Measurements from ENCODE around the gene UXT.
"Not testable (repeated sequence)": the region's sequence is repeated elsewhere in the genome, so short reads cannot be mapped to it uniquely, and the experiment has no call there.

UXT gene, protein sequence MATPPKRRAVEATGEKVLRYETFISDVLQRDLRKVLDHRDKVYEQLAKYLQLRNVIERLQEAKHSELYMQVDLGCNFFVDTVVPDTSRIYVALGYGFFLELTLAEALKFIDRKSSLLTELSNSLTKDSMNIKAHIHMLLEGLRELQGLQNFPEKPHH

DNA sequence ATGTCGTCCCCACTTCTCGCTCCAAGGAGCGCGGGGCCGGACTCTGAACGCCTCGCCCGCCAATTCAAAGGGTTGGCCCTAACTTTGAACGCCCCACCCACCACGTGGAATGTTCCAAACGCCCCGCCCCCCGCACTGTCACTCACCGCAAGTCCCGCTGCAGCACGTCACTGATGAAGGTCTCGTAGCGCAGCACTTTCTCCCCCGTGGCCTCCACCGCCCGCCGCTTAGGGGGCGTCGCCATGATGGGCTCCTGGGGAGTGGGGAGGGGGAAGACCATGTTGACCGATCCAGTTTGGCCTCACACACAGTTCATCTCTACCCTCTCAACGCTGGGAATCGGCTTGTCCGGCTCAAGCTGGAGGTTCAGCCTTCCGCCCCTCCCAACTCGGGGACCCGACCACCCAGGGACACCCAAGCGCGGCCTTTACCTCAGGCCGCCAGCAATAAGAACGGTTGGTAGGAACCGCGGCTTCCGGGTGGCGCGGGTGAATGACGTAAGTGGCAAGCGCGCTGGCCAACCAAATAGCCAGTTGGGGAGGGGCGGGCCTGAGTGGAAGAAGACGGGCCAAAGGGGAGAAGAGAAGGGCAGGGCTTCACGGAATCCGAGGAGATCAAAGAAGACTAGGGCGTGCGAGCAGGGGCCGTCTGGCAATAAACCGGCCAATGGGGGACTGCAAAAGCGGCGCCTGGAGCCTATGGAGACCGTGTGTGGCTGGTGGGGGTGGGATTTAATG, at the start of gene UXT:
UXT (minus strand) TSS at position 497 of the 737 bp plus-strand sequence; CDS start at position 244, 253 bp downstream.
- Histone ChIP-seq H3K4me3 (peak within 1 kb of the TSS; percentile 80), H3K4me1 (peaks cover 7% of the 10 kb centered on the region), H3K27me3 (ENCODE audit: low read depth) (no peaks in the 10 kb centered on the region), H3K36me3 (replicated peaks) (peaks cover 28% of the 10 kb centered on the region), H3K9me3 (no peaks in the 10 kb centered on the region)
- peak; percentile 97 to 99 for DNase-seq (ENCODE audit: low spot score in 2 of 2)
- in situ Hi-C loops (cut with MboI; ENCODE audit: low sequenced_read_pairs): loop anchor here (10.0 kb wide), 1 partner anchor 444 kb away; the partner anchor contains the start of gene CDK16

DNA sequence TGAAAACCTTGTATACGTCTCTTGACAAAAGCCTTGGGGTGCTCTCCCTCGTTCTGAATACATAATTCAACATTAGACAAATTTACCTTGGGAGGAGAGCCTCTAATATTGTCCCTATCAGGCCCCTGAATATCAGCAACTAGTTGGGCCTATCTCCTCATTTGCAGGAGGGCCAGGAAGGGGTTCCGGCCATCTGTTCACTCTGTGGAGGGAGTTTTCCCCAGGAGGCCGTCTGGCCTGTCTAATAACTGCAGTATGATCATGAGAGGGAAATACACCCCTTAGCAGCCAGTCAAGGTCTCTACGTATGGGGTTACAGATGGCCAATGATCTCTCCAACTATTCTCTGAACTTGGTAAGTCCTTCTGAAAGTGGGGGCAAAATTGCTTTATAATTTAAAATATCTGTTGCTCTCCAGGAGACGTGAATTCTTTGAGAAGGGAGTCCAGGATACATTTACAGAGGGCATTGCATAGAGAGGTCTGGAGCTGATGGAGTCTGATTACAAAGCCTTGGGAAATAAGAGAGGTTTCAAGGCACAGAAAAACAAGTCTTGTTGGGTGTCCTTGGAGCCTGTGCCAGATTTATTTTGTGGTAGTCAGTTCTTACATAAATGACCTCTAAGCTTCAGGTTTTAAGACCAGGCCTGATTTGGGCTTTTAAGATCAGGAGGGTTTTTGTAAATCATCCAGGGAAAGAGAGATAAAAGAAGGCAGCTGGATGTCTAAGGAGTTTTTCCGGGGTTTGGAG, 48.2 kb upstream of the UXT start:
- Histone ChIP-seq H3K4me1 (peaks cover 10% of the 10 kb centered on the region), H3K27me3 (ENCODE audit: low read depth) (peaks cover 3% of the 10 kb centered on the region; the same call in 1 of the 2 replicates), H3K9me3 (no peaks in the 10 kb centered on the region), H3K36me3 (replicated peaks) (no peaks in the 10 kb centered on the region), H3K4me3 (no peak overlapping the region)
- DNase-seq (ENCODE audit: low spot score in 2 of 2): no peak
- in situ Hi-C loops (cut with MboI; ENCODE audit: low sequenced_read_pairs): no loop called here

DNA sequence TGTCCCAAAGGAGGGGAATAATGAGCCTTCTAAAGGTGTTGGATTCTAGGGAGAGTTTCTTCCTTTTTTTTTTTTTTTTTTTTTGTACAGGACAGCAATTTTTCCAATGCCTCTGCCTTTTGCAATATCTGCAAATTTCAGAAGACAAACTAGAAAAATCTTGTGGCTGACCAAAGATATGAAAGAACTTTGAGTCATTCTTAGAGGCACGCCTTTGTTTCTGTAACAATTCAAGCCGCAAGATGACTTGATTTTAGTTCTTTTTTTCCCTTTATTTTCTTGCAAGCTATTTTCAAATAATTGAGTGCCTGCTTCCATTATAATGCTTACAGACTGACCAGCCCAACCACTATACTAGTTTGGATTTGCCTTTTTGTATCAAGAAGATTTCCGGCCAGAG, 47.6 kb upstream of the UXT start:
- peaks cover 10% of the 10 kb centered on the region for H3K4me1 ChIP-seq
- no peaks in the 10 kb centered on the region for H3K9me3 ChIP-seq
- DNase-seq (ENCODE audit: low spot score in 2 of 2): peak in 1 of 2 experiments; percentile 58
- H3K27me3 ChIP-seq (ENCODE audit: low read depth): peaks cover 5% of the 10 kb centered on the region; the same call in 1 of the 2 replicates
- in situ Hi-C loops (cut with MboI; ENCODE audit: low sequenced_read_pairs): no loop called here
- H3K4me3 ChIP-seq: no peak overlapping the region
- H3K36me3 ChIP-seq (replicated peaks): no peaks in the 10 kb centered on the region

DNA sequence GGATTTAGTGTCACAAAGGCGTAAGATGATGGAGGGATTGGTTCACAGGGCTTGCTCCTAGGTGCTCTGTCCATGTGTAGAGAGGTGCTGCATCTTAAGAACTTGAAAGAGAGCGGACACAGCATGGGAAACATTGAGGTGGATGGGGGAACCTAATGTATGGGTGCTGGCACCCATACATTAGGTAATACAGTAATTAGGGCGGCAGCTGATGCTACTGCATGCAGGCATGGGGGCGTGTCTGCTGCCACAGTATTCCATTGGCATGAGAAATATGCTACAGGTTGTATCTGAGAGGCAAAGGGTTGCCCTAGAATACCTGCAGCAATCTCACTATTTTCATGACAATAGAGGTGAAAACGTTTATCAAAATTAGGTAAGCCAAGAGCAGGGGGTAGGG, 45.8 kb upstream of the UXT start:
- Histone ChIP-seq H3K9me3 (no peaks in the 10 kb centered on the region), H3K36me3 (replicated peaks) (no peaks in the 10 kb centered on the region), H3K4me1 (peaks cover 10% of the 10 kb centered on the region), H3K4me3 (no peak overlapping the region), H3K27me3 (ENCODE audit: low read depth) (peaks cover 5% of the 10 kb centered on the region; the same call in 1 of the 2 replicates)
- DNase-seq (ENCODE audit: low spot score in 2 of 2): no peak
- in situ Hi-C loops (cut with MboI; ENCODE audit: low sequenced_read_pairs): no loop called here

DNA sequence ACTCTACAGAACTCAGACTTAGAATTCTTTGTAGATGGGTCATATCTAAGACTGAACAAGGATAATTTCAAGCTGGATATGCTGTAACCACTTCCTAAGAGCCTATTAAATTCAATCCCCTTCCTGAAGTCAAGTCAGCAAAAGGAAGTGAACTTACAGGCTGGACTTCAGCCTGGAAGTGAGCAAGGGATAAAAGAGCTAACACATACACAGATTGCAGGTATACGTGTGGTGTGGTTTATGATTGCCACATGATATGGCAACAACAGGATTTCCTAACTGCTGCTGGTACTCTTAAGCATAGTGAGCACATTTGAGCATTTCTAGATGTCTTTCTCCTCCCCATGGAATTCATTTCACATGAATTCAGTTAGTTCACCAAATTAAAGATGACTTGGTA, 38.2 kb upstream of the UXT start:
- no peak for DNase-seq (ENCODE audit: low spot score in 2 of 2)
- H3K4me1 ChIP-seq: no peaks in the 10 kb centered on the region
- peaks cover 9% of the 10 kb centered on the region; the same call in 1 of the 2 replicates for H3K27me3 ChIP-seq (ENCODE audit: low read depth)
- H3K36me3 ChIP-seq (replicated peaks): no peaks in the 10 kb centered on the region
- H3K9me3 ChIP-seq: no peaks in the 10 kb centered on the region
- in situ Hi-C loops (cut with MboI; ENCODE audit: low sequenced_read_pairs): no loop called here
- H3K4me3 ChIP-seq: no peak overlapping the region

DNA sequence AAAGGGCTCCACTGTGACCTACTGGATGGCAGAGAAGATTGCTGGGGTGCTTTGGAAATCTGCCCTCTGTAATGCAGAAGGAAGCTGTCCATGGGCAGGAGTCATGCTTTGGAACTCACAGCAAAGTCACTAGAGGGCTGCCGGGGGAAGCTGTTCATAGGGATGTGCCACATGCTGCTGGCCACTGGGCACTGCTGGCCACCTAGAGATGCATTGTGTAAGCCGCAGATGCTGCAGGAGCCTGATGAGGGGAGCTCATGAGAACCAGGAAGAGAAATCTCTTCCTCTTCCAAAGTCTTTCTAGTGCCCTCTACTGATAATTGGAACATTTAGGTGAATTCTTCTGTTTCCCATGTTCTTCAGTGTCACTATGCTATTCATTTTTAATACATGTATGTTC, 31.2 kb upstream of the UXT start:
- no peak for DNase-seq (ENCODE audit: low spot score in 2 of 2)
- no peaks in the 10 kb centered on the region for H3K9me3 ChIP-seq
- no peak overlapping the region for H3K4me3 ChIP-seq
- H3K4me1 ChIP-seq: no peaks in the 10 kb centered on the region
- in situ Hi-C loops (cut with MboI; ENCODE audit: low sequenced_read_pairs): no loop called here
- H3K27me3 ChIP-seq (ENCODE audit: low read depth): peaks cover 7% of the 10 kb centered on the region; the same call in 1 of the 2 replicates
- H3K36me3 ChIP-seq (replicated peaks): no peaks in the 10 kb centered on the region

DNA sequence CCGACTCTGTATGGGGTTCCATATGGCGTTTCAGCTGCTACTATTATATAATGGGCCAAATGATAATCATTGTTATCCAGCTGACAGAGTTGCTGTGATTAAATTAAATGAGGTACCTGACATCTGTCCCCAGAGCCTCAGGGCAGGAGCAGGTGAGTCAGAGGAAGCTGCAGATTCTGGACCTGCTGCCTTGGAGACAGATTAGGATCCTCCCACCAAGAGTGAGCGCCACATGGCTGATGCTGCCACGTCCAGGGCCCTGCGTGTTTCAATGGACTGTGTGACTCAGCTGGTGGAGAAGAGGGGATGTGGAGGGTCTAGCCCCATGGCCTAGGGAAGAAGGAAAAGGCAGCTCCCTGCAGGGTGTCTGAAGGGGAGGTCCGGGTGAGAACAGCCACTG, 28.3 kb upstream of the UXT start:
- no peak for DNase-seq (ENCODE audit: low spot score in 2 of 2)
- Histone ChIP-seq H3K36me3 (replicated peaks) (no peaks in the 10 kb centered on the region), H3K9me3 (no peaks in the 10 kb centered on the region), H3K27me3 (ENCODE audit: low read depth) (0 out of 2 replicates have a peak, but pooled peaks cover 3% of the 10 kb centered on the region), H3K4me1 (no peaks in the 10 kb centered on the region), H3K4me3 (no peak overlapping the region)
- in situ Hi-C loops (cut with MboI; ENCODE audit: low sequenced_read_pairs): no loop called here

DNA sequence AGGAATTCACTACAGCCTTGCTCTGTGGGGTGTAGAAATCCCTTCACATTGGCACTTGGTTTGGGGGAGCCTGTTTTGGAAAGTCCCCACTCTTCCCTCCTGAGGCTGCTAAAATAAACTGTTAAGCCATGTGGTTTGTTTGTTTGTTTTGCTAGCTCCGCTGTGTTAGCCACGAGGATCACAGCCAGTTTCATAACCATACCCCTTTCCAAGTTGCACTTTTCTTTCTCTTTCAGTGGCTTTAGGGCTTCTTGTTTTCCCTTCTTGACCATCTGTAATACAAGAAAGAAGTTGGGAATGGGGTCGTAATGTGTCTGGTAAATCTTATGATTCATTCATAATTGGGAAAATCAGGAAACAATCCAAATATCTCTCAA, 24.8 kb upstream of the UXT start:
- Histone ChIP-seq H3K4me3 (no peak overlapping the region), H3K27me3 (ENCODE audit: low read depth) (no peaks in the 10 kb centered on the region)
- in situ Hi-C loops (cut with MboI; ENCODE audit: low sequenced_read_pairs): no loop called here

DNA sequence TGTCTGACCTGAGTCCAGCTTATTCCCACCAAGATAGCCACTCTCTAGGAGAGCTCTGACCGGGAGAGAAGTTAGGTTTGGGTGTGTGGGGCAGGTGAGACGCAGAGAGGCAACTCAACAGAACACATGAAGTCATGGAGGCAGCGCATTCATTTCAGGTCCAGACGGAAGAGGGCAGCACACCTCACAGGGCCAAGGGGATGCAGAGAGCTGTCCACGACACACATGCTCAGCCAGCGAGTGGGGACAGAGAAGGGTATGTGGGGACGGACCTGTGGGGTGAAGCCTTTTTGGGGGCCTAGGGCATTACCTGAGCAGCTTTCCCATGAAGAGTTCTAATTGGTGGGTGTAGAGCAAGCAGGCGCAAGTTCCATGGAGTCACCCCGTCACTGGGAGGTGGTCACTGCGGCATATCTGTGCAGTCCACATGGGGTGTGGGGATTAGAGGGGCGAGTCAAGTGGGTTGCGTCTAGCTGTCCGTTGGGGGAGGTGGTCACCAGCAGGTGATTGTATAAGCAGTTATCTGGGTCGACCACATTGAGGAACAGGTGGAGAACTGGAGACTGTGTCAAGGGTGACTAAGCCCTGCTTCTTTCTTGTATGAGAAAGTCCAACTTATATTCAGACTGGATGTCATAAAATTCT, 24.3 kb upstream of the UXT start:
- Histone ChIP-seq H3K4me1 (no peaks in the 10 kb centered on the region), H3K9me3 (no peaks in the 10 kb centered on the region), H3K36me3 (replicated peaks) (no peaks in the 10 kb centered on the region), H3K27me3 (ENCODE audit: low read depth) (no peaks in the 10 kb centered on the region), H3K4me3 (no peak overlapping the region)
- no peak for DNase-seq (ENCODE audit: low spot score in 2 of 2)
- in situ Hi-C loops (cut with MboI; ENCODE audit: low sequenced_read_pairs): no loop called here

More for the DNA sequence above, 24.8 kb upstream of the UXT start:
- Histone ChIP-seq H3K36me3 (replicated peaks) (no peaks in the 10 kb centered on the region), H3K4me1 (no peaks in the 10 kb centered on the region), H3K9me3 (no peaks in the 10 kb centered on the region)
- no peak for DNase-seq (ENCODE audit: low spot score in 2 of 2)

DNA sequence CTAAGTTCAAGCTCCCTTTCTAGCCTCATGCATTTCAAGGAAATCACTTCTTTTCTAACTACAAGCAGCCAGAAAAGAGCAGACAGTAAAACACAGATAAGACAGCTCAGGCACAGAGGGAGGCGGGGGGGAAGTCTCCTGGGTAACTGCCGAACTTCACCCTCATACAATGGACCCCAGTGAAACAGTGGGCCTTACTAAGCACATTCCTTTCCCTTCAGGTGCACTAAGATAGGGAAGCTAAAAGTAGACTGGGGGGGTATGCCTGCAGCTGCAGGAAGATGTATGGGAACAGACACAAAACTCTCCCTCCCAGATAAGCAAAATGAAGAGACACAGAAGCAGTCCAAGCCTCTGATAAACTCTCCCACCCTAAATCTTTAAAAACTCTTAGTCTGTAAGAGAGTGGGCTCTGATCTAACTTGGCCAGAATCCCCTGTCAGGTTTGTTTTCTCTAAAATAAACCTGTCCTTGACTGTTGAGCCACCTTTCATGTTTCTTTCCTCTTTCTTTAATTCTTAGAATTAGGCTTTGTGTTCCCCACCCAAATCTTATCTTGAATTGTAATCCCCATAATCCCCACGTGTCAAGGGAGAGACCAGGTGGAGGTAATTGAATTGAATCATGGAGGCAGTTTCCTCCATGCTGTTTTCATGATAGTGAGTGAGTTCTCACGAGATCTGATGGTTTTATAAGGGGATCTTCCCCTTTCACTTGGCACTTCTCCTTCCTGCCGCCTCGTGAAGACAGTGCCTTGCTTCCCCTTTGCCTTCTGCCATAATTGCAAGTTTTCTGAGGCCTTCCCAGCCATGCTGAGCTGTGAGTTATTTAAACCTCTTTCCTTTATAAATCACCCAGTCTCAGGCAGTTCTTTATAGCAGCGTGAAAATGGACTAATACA, 17.2 kb upstream of the UXT start:
- H3K27me3 ChIP-seq (ENCODE audit: low read depth); DNase-seq (ENCODE audit: low spot score in 2 of 2); in situ Hi-C loops (cut with MboI; ENCODE audit: low sequenced_read_pairs); H3K9me3 ChIP-seq; H3K36me3 ChIP-seq (replicated peaks); H3K4me1 ChIP-seq; H3K4me3 ChIP-seq: not testable (repeated sequence)

DNA sequence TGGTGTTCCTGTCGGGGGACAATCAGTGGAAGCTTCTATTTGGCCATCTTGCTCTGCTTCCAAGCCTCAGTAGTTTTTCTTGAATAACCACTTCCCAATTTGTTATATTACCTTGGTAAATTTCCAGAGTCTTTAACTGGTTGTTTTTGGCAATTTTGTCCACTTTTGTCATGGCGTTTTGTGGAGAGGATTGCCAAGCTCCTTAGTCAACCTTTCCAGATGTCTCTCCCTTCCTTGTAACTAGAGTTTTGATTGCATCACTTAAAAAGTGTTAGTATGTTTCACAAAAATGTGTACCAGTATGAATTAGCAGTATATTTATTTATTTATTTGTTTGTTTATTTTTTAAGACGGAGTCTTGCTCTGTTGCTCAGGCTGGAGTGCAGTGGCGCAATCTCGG, 15.8 kb upstream of the UXT start:
- H3K36me3 ChIP-seq (replicated peaks): no peaks in the 10 kb centered on the region
- H3K9me3 ChIP-seq: no peaks in the 10 kb centered on the region; the same call in 1 of the 2 replicates
- H3K4me1 ChIP-seq: no peaks in the 10 kb centered on the region
- in situ Hi-C loops (cut with MboI; ENCODE audit: low sequenced_read_pairs): no loop called here
- no peaks in the 10 kb centered on the region for H3K27me3 ChIP-seq (ENCODE audit: low read depth)
- no peak for DNase-seq (ENCODE audit: low spot score in 2 of 2)
- no peak overlapping the region for H3K4me3 ChIP-seq

DNA sequence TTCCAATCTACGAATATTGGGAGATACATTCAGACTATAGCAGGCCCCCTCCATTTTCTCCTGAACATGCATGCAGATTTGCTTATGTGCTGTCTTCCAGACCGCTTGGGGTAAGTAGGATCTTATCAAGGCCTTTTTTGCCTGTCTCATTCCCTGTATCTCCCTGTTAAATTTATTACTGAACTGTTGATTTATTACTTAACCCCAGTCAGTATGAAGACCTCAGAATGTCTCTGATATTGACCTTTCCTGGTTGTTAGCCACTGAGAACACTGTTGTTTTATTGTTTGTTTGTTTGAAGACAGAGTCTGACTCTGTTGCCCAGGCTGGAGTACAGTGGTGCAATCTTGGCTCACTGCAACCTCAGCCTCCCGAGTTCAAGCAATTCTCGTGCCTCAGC, 6.8 kb upstream of the UXT start:
- DNase-seq (ENCODE audit: low spot score in 2 of 2); H3K27me3 ChIP-seq (ENCODE audit: low read depth); in situ Hi-C loops (cut with MboI; ENCODE audit: low sequenced_read_pairs): not testable (repeated sequence)

DNA sequence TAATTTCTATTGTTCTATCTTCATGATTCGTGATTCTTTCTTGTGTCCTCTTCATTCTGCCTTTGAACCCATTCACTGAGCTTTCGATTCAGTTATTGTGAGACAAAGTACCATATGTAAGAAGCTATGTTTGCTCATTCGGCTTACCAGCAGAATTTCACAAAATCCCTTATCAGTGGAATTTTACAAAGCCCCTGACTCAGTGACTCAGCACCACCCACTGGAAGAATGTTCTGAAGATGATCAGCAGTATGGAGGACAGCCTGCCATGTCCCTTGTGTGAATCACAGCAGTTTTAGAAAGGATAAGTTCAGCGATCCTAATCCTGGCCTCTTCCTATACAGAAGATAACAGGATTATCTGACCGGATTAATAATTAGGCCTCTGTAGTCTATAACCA, 5.8 kb upstream of the UXT start:
- no peaks in the 10 kb centered on the region for H3K27me3 ChIP-seq (ENCODE audit: low read depth)
- DNase-seq (ENCODE audit: low spot score in 2 of 2): no peak
- H3K36me3 ChIP-seq (replicated peaks): no peaks in the 10 kb centered on the region
- no peak overlapping the region for H3K4me3 ChIP-seq
- H3K4me1 ChIP-seq: peaks cover 8% of the 10 kb centered on the region
- H3K9me3 ChIP-seq: no peaks in the 10 kb centered on the region
- in situ Hi-C loops (cut with MboI; ENCODE audit: low sequenced_read_pairs): no loop called here

More for the DNA sequence above, 6.8 kb upstream of the UXT start:
- not testable (repeated sequence) for H3K36me3 ChIP-seq (replicated peaks); H3K4me3 ChIP-seq; H3K4me1 ChIP-seq; H3K9me3 ChIP-seq

All from HAP-1 (cell line).